Upper lobe of left lung (tissue), 4 donors: ENCODE results near the gene ASPDH.

Source experiments
- POLR2AphosphoS5 ChIP-seq, 2 donors: sonication (generic); formaldehyde crosslinking; IDR thresholded peaks; one replicate each; pipeline ENCODE4 v1.5.1; 2017; ENCODE audit warnings: antibody characterized with exemption in 2 of 2
- TF ChIP-seq, protein P1 (sequence below), 6 experiments: fragments of 450-650 bp in 4 of 6; fragments of 200-600 bp in 2 of 6; sonication (generic) in 2 of 6; IDR thresholded peaks; one replicate each; pipeline ENCODE4 v1.5.1; 2016 to 2019; ENCODE audit warnings: antibody characterized with exemption in 6 of 6

- TF ChIP-seq, protein P1, sequence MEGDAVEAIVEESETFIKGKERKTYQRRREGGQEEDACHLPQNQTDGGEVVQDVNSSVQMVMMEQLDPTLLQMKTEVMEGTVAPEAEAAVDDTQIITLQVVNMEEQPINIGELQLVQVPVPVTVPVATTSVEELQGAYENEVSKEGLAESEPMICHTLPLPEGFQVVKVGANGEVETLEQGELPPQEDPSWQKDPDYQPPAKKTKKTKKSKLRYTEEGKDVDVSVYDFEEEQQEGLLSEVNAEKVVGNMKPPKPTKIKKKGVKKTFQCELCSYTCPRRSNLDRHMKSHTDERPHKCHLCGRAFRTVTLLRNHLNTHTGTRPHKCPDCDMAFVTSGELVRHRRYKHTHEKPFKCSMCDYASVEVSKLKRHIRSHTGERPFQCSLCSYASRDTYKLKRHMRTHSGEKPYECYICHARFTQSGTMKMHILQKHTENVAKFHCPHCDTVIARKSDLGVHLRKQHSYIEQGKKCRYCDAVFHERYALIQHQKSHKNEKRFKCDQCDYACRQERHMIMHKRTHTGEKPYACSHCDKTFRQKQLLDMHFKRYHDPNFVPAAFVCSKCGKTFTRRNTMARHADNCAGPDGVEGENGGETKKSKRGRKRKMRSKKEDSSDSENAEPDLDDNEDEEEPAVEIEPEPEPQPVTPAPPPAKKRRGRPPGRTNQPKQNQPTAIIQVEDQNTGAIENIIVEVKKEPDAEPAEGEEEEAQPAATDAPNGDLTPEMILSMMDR (IDR thresholded peaks at IDR 0.05) = no peak
- no peak for TF ChIP-seq POLR2AphosphoS5 (IDR thresholded peaks at IDR 0.05)
Observed at GRCh38 chr19:50514346-50515167, 844 bp upstream of the ASPDH start.
